GM19328 (cell line): ENCODE results near the gene TMEM229B.

ENCODE experiments used
- ATAC-seq: cut with Tn5 transposase; IDR thresholded peaks from one replicate; pipeline ENCODE4 v1.9.1; 2021; ENCODE audit warnings: mild to moderate bottlenecking, moderate library complexity; ENCODE audit not compliant: unreplicated experiment

The TMEM229B gene

GRCh38 chr14:67487937-67488893 is at the start of gene TMEM229B:
Gene TMEM229B, minus strand, starts transcription at chr14:67488721. Its CDS starts 14,798 bp downstream, at chr14:67473923.
- peak; percentile 83 for ATAC-seq

- no peak for ATAC-seq
These were observed 49.2 kb upstream of the TMEM229B start for GRCh38 chr14:67537736-67538135.

- no peak for ATAC-seq
These were observed 47.6 kb upstream of the TMEM229B start for GRCh38 chr14:67536087-67536486.

GRCh38 chr14:67533754-67534085 is 45.2 kb upstream of the TMEM229B start:
- no peak for ATAC-seq

GRCh38 chr14:67532998-67533753 is 44.7 kb upstream of the TMEM229B start, which contains the start of gene PLEKHH1:
Gene PLEKHH1, plus strand, starts transcription at chr14:67533290. Its CDS starts 8,578 bp downstream, at chr14:67541868.
- no peak for ATAC-seq

GRCh38 chr14:67532606-67532997 is 44.1 kb upstream of the TMEM229B start:
- no peak for ATAC-seq

- ATAC-seq: no peak
These were observed 41.7 kb upstream of the TMEM229B start for GRCh38 chr14:67529947-67530935.

- ATAC-seq: no peak
These were observed 39.8 kb upstream of the TMEM229B start for GRCh38 chr14:67528276-67528675.

- no peak for ATAC-seq
These were observed 39.2 kb upstream of the TMEM229B start for GRCh38 chr14:67527756-67528155.

- ATAC-seq: no peak
These were observed 38.3 kb upstream of the TMEM229B start for GRCh38 chr14:67526676-67527459.

- no peak for ATAC-seq
These were observed 37.7 kb upstream of the TMEM229B start for GRCh38 chr14:67526181-67526580.

- no peak for ATAC-seq
These were observed 36.9 kb upstream of the TMEM229B start for GRCh38 chr14:67525389-67525788.

GRCh38 chr14:67524634-67524963 is 36.1 kb upstream of the TMEM229B start:
- ATAC-seq: no peak

GRCh38 chr14:67523764-67524633 is 35.5 kb upstream of the TMEM229B start:
- ATAC-seq: no peak

GRCh38 chr14:67522270-67522669 is 33.7 kb upstream of the TMEM229B start:
- no peak for ATAC-seq

GRCh38 chr14:67520482-67520881 is 32.0 kb upstream of the TMEM229B start:
- ATAC-seq: no peak

- ATAC-seq: no peak
These were observed 30.9 kb upstream of the TMEM229B start for GRCh38 chr14:67519406-67519805.

GRCh38 chr14:67517083-67517482 is 28.6 kb upstream of the TMEM229B start:
- no peak for ATAC-seq

GRCh38 chr14:67516676-67517075 is 28.2 kb upstream of the TMEM229B start:
- ATAC-seq: no peak
